ENCODE data around the gene SLX4IP. TPM values are rescaled to one million over a fixed set of nuclear protein-coding genes. Genes with fewer than 3 reads are reported as not detected.

The SLX4IP gene
- total RNA-seq, 1 donor from 2014 or later = 6.8 TPM

GRCh38 chr20:10649797-10650160 lies 214.7 kb downstream of the SLX4IP start:
- peaks cover 72% of the 10 kb centered on the region for H3K36me3 Mint-ChIP-seq (ENCODE audit: low read depth, unreplicated experiment)
- no peak overlapping the region for H3K27ac Mint-ChIP-seq (ENCODE audit: unreplicated experiment)
- no peak overlapping the region for H3K4me3 Mint-ChIP-seq (ENCODE audit: unreplicated experiment)
- DNase-seq (ENCODE audit: low spot score) = no peak
- H3K4me1 Mint-ChIP-seq (ENCODE audit: unreplicated experiment) = peaks cover 16% of the 10 kb centered on the region
- peaks cover 9% of the 10 kb centered on the region for H3K27me3 Mint-ChIP-seq (ENCODE audit: unreplicated experiment)
- no peak for TF ChIP-seq CTCF (IDR thresholded peaks at IDR 0.05; ENCODE audit: unreplicated experiment)
- H3K9me3 Mint-ChIP-seq (ENCODE audit: unreplicated experiment) = no peaks in the 10 kb centered on the region

DNA sequence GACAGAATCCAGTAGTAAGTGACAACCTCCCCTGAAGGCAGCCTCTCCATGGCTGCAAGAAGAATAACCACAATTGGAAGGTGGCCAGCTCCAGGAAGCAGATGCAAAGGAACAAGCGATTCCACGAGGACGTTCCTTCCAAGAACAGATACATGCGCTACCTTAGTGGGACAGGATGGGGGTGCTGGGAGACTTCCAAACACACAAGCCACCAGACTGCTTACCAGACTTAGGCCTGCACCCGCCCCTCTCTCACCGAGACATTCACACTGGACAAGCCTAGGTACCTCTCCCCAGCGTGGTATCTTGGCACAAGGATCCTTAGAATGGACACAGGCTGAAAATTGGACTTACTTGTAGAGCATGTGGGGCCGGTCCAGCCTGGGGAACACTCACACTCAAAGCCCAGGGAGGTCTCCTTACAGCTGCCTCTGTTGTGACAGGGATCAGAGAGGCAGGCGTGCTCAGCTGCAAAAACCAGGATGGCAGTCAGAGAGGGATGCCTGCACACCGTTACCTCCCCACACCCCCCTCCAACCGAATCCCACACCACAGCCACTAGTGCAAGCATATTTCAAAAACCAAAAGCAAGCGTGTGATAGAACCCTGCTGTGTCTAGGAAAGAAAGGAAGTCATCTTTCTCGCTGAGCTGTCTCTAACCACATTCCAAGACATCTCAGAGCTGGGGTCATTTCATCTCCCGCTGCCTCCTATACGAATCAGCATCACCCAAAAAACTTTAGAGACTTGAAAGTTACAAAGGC lies 216.3 kb downstream of the SLX4IP start:
- no peak for TF ChIP-seq CTCF (IDR thresholded peaks at IDR 0.05; ENCODE audit: unreplicated experiment)
- Mint-ChIP-seq H3K27ac (ENCODE audit: unreplicated experiment) (no peak overlapping the region), H3K9me3 (ENCODE audit: unreplicated experiment) (no peaks in the 10 kb centered on the region), H3K36me3 (ENCODE audit: low read depth, unreplicated experiment) (peaks cover 76% of the 10 kb centered on the region), H3K4me3 (ENCODE audit: unreplicated experiment) (no peak overlapping the region), H3K4me1 (ENCODE audit: unreplicated experiment) (peaks cover 28% of the 10 kb centered on the region), H3K27me3 (ENCODE audit: unreplicated experiment) (peaks cover 8% of the 10 kb centered on the region)
- no peak for DNase-seq (ENCODE audit: low spot score)

DNA sequence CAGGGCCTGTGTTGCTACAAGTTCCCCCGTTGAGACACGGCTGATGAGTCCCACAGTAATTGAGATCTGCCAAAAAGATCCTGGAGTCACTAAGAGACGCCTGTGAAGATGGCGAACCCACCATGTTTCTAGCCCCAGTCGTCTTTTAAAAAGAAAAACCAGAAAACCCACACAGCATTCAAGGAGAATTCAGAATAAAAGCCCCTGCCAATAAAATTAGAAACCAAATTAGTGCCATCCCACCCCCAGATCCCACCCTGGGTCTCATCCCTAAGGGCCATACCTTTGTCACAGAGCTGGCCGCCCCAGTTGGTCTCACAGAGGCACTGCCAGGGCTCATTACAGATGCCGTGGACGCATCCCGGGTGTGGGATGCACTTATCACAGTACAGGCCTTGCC lies 217.1 kb downstream of the SLX4IP start:
- peak overlapping the region; percentile 42 for H3K4me3 Mint-ChIP-seq (ENCODE audit: unreplicated experiment)
- peak overlapping the region; percentile 38 for H3K27ac Mint-ChIP-seq (ENCODE audit: unreplicated experiment)
- peaks cover 7% of the 10 kb centered on the region for H3K27me3 Mint-ChIP-seq (ENCODE audit: unreplicated experiment)
- TF ChIP-seq CTCF (IDR thresholded peaks at IDR 0.05; ENCODE audit: unreplicated experiment) = no peak
- H3K9me3 Mint-ChIP-seq (ENCODE audit: unreplicated experiment) = no peaks in the 10 kb centered on the region
- peaks cover 28% of the 10 kb centered on the region for H3K4me1 Mint-ChIP-seq (ENCODE audit: unreplicated experiment)
- DNase-seq (ENCODE audit: low spot score) = no peak
- H3K36me3 Mint-ChIP-seq (ENCODE audit: low read depth, unreplicated experiment) = peaks cover 70% of the 10 kb centered on the region

DNA sequence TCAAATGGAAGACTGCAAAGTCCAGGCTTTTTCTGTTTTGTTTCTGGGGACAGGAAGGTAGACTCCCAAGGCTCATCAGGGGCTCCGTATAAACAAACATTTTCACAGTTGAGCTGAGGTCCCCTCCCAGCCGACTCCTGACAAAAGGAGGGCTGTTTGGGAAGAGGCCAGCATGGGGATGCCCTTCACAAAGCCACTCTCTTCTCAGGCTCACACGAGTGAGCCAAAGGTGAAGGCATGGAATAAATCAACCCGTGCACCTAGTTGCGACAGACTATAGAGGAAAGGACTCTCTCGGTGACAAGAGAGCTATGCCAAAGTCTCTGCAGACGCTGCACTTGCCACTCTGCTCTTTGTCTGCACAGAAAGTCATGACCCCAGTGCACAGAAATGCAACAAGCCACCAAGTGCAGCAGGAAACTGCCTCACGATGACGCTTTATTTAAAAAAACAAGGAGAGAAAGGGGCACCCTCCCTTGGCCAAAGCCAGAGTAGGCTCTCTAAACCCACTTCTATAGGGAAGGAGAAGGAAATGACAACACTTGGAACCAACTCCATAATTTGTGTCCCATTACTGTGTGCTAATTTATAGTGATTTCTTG lies 217.7 kb downstream of the SLX4IP start:
- peak overlapping the region; percentile 13 for H3K27ac Mint-ChIP-seq (ENCODE audit: unreplicated experiment)
- peaks cover 70% of the 10 kb centered on the region for H3K36me3 Mint-ChIP-seq (ENCODE audit: low read depth, unreplicated experiment)
- peaks cover 30% of the 10 kb centered on the region for H3K4me1 Mint-ChIP-seq (ENCODE audit: unreplicated experiment)
- peaks cover 4% of the 10 kb centered on the region for H3K27me3 Mint-ChIP-seq (ENCODE audit: unreplicated experiment)
- no peak for DNase-seq (ENCODE audit: low spot score)
- no peak overlapping the region for H3K4me3 Mint-ChIP-seq (ENCODE audit: unreplicated experiment)
- H3K9me3 Mint-ChIP-seq (ENCODE audit: unreplicated experiment) = no peaks in the 10 kb centered on the region
- TF ChIP-seq CTCF (IDR thresholded peaks at IDR 0.05; ENCODE audit: unreplicated experiment) = no peak

GRCh38 chr20:10653599-10654249 lies 218.6 kb downstream of the SLX4IP start:
- Mint-ChIP-seq H3K4me3 (ENCODE audit: unreplicated experiment) (no peak overlapping the region), H3K27me3 (ENCODE audit: unreplicated experiment) (peaks cover 4% of the 10 kb centered on the region), H3K9me3 (ENCODE audit: unreplicated experiment) (no peaks in the 10 kb centered on the region), H3K4me1 (ENCODE audit: unreplicated experiment) (peaks cover 26% of the 10 kb centered on the region), H3K27ac (ENCODE audit: unreplicated experiment) (no peak overlapping the region), H3K36me3 (ENCODE audit: low read depth, unreplicated experiment) (peaks cover 69% of the 10 kb centered on the region)
- DNase-seq (ENCODE audit: low spot score) = no peak
- no peak for TF ChIP-seq CTCF (IDR thresholded peaks at IDR 0.05; ENCODE audit: unreplicated experiment)

Measured in endothelial cell (in vitro differentiated cells).